Progenitor cell of endocrine pancreas (in vitro differentiated cells): ENCODE measurements around the gene MYL6. TPM values are rescaled to one million over a fixed set of nuclear protein-coding genes. Genes with fewer than 3 reads are reported as not detected.
"Not testable (repeated sequence)": the region's sequence is repeated elsewhere in the genome, so short reads cannot be mapped to it uniquely, and the experiment has no call there.

Experiments
- DNase-seq: peaks from one replicate; pipeline ENCODE4 v3.0.0; 2021; ENCODE audit warnings: low spot score; ENCODE audit not compliant: unreplicated experiment
- H3K27ac Mint-ChIP-seq: 2 replicates; pipeline ENCODE4 v1.8.0; 2021; ENCODE audit warnings: mild to moderate bottlenecking, moderate library complexity, mixed read lengths
- H3K27me3 Mint-ChIP-seq: 2 replicates; pipeline ENCODE4 v1.8.0; 2021; ENCODE audit warnings: mixed read lengths
- H3K36me3 Mint-ChIP-seq: 2 replicates; pipeline ENCODE4 v1.8.0; 2022; ENCODE audit warnings: mixed read lengths; ENCODE audit not compliant: insufficient read depth
- H3K4me1 Mint-ChIP-seq: 2 replicates; pipeline ENCODE4 v1.8.0; 2021; ENCODE audit warnings: low read depth, mixed read lengths
- H3K4me3 Mint-ChIP-seq: 2 replicates; pipeline ENCODE4 v1.8.0; 2021; ENCODE audit warnings: low read depth, mild to moderate bottlenecking, moderate library complexity, mixed read lengths
- H3K9me3 Mint-ChIP-seq: 2 replicates; pipeline ENCODE4 v1.8.0; 2021; ENCODE audit warnings: low read depth, mixed read lengths
- total RNA-seq: library from RNA; stranded (reverse); gene quantifications from 2 replicates; pipeline ENCODE4 v1.2.1, GENCODE V29; 2021
- TF ChIP-seq, protein P1 (sequence below): fragments of 200-600 bp; sonication (generic); IDR thresholded peaks from one replicate; pipeline ENCODE4 v1.5.0; 2021; ENCODE audit warnings: antibody characterized with exemption, mild to moderate bottlenecking; ENCODE audit not compliant: unreplicated experiment

Gene MYL6
- total RNA-seq, 1 donor from 2014 or later = 1,155 TPM

DNA sequence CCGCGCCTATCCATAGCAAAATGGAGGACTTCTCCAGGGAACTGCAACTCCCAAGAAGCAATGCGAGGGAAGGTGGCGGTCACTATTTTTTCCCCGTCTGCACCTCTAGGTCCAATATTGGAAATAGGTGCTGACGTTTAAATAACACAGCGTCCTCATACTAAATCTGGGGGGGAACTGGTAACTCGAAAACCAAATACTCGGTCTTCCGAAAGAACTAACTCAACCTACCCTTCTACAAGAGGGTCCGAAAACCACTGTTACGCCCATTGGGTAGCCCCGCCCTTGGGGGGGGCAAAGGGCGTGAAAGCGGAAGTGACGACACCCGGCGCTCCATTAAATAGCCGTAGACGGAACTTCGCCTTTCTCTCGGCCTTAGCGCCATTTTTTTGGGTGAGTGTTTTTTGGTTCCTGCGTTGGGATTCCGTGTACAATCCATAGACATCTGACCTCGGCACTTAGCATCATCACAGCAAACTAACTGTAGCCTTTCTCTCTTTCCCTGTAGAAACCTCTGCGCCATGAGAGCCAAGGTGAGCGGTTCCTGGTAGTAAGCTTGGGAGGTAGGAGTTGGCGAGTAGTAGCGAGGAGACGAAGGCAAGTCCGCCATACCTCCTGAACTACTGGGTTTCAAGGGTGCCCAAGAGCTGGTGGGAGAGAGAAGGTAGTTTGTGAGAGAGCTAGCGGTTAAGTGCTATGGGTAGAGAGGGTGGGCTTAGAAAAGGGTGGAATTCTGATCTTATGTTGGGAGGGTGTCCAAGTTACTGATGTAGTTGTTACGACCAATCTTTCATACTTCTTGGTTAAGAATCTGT is 41.7 kb upstream of the MYL6 start, which contains the start of gene RPL41:
RPL41 (plus strand) TSS at position 367 of the 815 bp plus-strand sequence.
- Mint-ChIP-seq H3K4me1 (peaks cover 22% of the 10 kb centered on the region), H3K9me3 (no peaks in the 10 kb centered on the region), H3K36me3 (peaks cover 21% of the 10 kb centered on the region), H3K27ac (peak within 1 kb of the TSS; percentile 99), H3K4me3 (peak within 1 kb of the TSS; percentile 96), H3K27me3 (no peaks in the 10 kb centered on the region)
- TF ChIP-seq, protein P1, sequence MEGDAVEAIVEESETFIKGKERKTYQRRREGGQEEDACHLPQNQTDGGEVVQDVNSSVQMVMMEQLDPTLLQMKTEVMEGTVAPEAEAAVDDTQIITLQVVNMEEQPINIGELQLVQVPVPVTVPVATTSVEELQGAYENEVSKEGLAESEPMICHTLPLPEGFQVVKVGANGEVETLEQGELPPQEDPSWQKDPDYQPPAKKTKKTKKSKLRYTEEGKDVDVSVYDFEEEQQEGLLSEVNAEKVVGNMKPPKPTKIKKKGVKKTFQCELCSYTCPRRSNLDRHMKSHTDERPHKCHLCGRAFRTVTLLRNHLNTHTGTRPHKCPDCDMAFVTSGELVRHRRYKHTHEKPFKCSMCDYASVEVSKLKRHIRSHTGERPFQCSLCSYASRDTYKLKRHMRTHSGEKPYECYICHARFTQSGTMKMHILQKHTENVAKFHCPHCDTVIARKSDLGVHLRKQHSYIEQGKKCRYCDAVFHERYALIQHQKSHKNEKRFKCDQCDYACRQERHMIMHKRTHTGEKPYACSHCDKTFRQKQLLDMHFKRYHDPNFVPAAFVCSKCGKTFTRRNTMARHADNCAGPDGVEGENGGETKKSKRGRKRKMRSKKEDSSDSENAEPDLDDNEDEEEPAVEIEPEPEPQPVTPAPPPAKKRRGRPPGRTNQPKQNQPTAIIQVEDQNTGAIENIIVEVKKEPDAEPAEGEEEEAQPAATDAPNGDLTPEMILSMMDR = no peak
- DNase-seq = peak; percentile 87

DNA sequence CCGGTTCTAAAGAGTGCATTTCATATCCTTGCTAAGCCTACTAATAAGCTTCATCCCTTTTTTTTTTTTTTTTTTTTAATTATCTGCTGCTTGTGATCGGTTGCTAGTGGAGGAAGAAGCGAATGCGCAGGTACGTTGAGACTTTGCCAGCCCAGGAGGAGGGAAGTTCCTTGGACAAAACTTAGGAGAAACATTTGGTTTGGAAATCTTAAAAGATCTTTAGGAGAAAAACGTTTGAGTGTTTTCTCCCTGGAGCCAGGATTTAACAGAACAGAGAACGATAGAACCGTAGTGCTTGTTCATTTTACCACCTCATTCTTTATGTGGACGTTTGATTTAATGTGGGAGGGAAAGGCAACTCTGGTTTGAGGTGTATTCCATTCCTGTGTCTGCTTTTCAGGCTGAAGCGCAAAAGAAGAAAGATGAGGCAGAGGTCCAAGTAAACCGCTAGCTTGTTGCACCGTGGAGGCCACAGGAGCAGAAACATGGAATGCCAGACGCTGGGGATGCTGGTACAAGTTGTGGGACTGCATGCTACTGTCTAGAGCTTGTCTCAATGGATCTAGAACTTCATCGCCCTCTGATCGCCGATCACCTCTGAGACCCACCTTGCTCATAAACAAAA is 41.0 kb upstream of the MYL6 start:
- H3K27ac Mint-ChIP-seq = peak overlapping the region; percentile 99
- H3K36me3 Mint-ChIP-seq = peaks cover 19% of the 10 kb centered on the region
- H3K27me3 Mint-ChIP-seq, DNase-seq, H3K9me3 Mint-ChIP-seq: not testable (repeated sequence)
- peak overlapping the region; percentile 96 for H3K4me3 Mint-ChIP-seq
- H3K4me1 Mint-ChIP-seq = peaks cover 22% of the 10 kb centered on the region

DNA sequence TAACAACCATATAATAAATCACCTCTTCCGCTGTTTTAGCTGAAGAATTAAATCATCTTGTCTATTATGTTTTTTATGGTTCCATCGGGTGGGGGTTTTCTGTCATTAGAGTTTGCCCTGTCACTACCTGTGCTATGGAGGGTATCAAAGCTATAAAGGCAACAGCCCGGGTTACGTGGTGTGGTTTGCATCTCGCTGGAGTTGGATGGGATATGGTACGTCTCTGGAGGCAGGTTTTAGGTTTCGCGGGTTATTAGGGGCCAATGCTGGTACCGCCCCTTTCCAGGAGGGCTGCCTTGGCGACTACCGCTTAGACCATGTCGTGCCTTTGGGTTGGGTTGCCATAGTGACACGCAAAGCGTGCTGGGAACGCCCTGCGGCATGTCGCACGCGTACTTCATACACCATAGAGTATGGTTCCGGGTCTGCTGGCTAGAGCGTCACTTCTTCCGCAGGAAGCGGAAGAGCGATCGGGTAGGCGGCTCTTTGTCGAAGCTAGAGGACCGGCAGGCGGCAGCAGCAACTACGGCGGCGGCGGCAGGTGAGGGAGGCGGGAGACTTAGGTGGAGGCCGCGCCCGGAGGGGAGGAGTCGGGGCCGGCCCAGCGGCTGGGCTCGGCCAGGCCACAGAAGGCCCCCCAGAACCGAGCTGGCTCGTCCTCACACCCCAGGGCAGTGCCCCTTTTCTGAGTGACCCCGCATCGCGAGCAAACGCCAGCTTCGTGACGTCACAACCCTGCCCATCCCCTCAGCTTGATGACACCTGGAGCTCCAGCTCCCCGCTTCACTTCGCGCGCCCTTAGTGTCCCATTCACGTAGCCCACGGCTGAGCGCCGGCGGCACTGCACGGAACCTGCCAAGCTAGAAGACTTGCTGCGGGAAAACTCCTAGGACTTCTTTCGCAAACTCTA is 40.1 kb upstream of the MYL6 start, which contains the start of gene ZC3H10:
ZC3H10 (plus strand) TSS at position 489 of the 910 bp plus-strand sequence. CDS start 2,297 bp downstream, outside the sequence.
- DNase-seq = peak; percentile 92
- peaks cover 26% of the 10 kb centered on the region for H3K4me1 Mint-ChIP-seq
- peak within 1 kb of the TSS; percentile 99 for H3K27ac Mint-ChIP-seq
- no peaks in the 10 kb centered on the region for H3K9me3 Mint-ChIP-seq
- TF ChIP-seq, protein P1 = peak; percentile 54
- peaks cover 19% of the 10 kb centered on the region for H3K36me3 Mint-ChIP-seq
- no peaks in the 10 kb centered on the region for H3K27me3 Mint-ChIP-seq
- H3K4me3 Mint-ChIP-seq = peak within 1 kb of the TSS; percentile 96

DNA sequence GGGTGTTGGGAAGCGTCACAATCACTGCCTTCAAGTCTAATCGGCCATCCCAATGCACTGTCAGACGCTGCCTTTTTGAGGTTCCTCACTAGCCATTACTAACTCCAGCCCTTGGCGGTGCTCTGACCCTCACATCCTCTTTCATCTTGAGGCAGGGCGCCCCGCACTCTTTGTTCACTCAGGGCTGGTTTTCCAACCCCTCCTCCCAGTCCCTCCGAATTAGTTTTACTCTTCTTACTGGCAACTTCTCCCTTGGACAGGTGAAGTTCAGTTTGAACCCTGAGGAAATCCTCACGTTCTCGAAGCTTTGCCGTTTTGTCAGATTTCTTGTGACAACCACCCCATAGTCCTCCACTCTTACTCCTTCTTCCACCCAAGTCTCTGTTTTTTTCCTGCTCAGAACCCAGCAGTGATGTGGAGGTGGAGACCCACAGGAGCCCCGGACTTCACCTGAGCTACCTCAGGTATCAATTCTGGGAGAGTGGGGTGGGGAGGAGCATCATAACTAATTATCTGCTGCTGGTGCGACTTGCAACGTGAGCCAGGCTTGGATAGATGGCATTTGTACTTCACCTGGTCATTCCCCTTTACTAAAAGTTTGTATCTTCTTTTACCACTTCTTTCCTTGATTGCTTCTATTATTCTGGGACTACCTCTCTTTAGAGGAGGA is 39.3 kb upstream of the MYL6 start:
- Mint-ChIP-seq H3K27ac (peak overlapping the region; percentile 99), H3K27me3 (no peaks in the 10 kb centered on the region), H3K4me1 (peaks cover 25% of the 10 kb centered on the region), H3K9me3 (no peaks in the 10 kb centered on the region), H3K36me3 (peaks cover 11% of the 10 kb centered on the region), H3K4me3 (peak overlapping the region; percentile 96)
- TF ChIP-seq, protein P1 = no peak
- DNase-seq = no peak

DNA sequence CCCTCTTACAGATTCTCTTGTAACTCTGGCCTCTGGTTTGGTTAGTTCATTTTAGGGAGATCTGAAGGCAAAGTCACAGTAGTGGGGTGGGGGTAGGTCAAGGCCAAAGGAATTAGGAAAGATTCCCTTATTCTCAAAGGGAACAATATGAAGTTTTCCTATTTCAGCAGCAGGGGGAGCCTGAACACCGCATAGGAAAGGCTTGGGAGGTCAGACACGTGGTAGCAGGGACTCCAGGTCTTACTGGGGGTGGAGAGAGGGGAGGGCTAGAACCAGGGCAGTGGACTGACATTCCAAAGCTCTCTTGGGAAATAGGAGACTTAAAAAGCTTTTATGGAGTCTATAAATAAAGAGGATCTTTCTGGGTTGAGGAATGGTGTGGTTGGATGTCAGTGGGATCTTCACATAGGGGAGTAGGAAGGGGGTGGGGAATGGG is 38.8 kb upstream of the MYL6 start:
- Mint-ChIP-seq H3K27me3 (no peaks in the 10 kb centered on the region), H3K36me3 (peaks cover 11% of the 10 kb centered on the region), H3K4me3 (peak overlapping the region; percentile 96), H3K4me1 (peaks cover 27% of the 10 kb centered on the region), H3K27ac (peak overlapping the region; percentile 99), H3K9me3 (no peaks in the 10 kb centered on the region)
- TF ChIP-seq, protein P1 = peak; percentile 66
- DNase-seq = peak; percentile 39
